H1 (cell line): ENCODE data around the gene SH3RF2. TPM values are rescaled to one million over a fixed set of nuclear protein-coding genes. Genes with fewer than 3 reads are reported as not detected.

Experiments used
- CTCF ChIA-PET: fragments of 300-600 bp; sonication (Branson Sonifier 250); formaldehyde crosslinking; loops from one replicate; lab custom pipeline; 2021; ENCODE audit not compliant: partially characterized antibody; lab: Charles Lee
- POLR2A ChIA-PET: fragments of 300-600 bp; sonication (Branson Sonifier 250); formaldehyde crosslinking; loops from one replicate; lab custom pipeline; 2021; ENCODE audit warnings: inconsistent platforms; ENCODE audit not compliant: partially characterized antibody; lab: Charles Lee
- DNase-seq, 2 experiments: peaks; one replicate each; pipeline versions ENCODE4 v3.0.0 to v3.0.0-alpha.2; 2010 to 2022; ENCODE audit warnings: low spot score in 2 of 2, low read depth in 1 of 2, mixed read lengths in 1 of 2
- FAIRE-seq: peaks from 2 replicates; lab custom pipeline; 2011; peaks lifted over from hg19 to GRCh38; lab: Jason Lieb, UNC
- H2AFZ ChIP-seq: 2 replicates; pipeline ENCODE4 v1.8.1; 2012; ENCODE audit warnings: low read length, inconsistent platforms
- H2AK5ac ChIP-seq: 2 replicates; pipeline ENCODE4 v1.6.1; 2013; ENCODE audit warnings: low read depth, low read length
- H2BK120ac ChIP-seq: replicated peaks from 2 replicates; pipeline ENCODE3; 2013; ENCODE audit warnings: low read depth, low read length, inconsistent platforms
- H2BK12ac ChIP-seq: 2 replicates; pipeline ENCODE4 v1.6.1; 2013; ENCODE audit warnings: low read depth, low read length
- H2BK15ac ChIP-seq: 2 replicates; pipeline ENCODE4 v1.6.1; 2013; ENCODE audit warnings: low read length
- H2BK20ac ChIP-seq: 2 replicates; pipeline ENCODE4 v1.6.1; 2013; ENCODE audit warnings: low read length
- H2BK5ac ChIP-seq: 2 replicates; pipeline ENCODE4 v1.6.1; 2013; ENCODE audit warnings: low read depth, low read length
- H3K14ac ChIP-seq: 2 replicates; pipeline ENCODE4 v1.6.1; 2013; ENCODE audit warnings: inconsistent platforms; ENCODE audit not compliant: insufficient read length
- H3K18ac ChIP-seq: 2 replicates; pipeline ENCODE4 v1.6.1; 2013; ENCODE audit warnings: low read length; ENCODE audit errors: extremely low read depth
- H3K23ac ChIP-seq: 2 replicates; pipeline ENCODE4 v1.6.1; 2013; ENCODE audit warnings: inconsistent platforms; ENCODE audit not compliant: insufficient read length
- H3K23me2 ChIP-seq: 2 replicates; pipeline ENCODE4 v1.6.1; 2013; ENCODE audit warnings: low read depth, low read length
- H3K27ac ChIP-seq: 2 replicates; pipeline ENCODE4 v1.6.1; 2011; ENCODE audit warnings: low read depth, low read length, inconsistent platforms
- H3K27me3 ChIP-seq, 4 experiments: replicated peaks in 1 of 4; 1 replicate in 1 of 4; 2 replicates in 3 of 4; pipeline versions ENCODE4 v1.6.1 to v1.8.1; 2011 to 2013; ENCODE audit warnings: low read length in 3 of 4, mild to moderate bottlenecking in 3 of 4, inconsistent platforms in 2 of 4, mixed read lengths in 2 of 4, moderate library complexity in 1 of 4; ENCODE audit not compliant: control insufficient read depth in 3 of 4, insufficient read depth in 3 of 4; ENCODE audit errors: extremely low read depth in 1 of 4
- H3K36me3 ChIP-seq, 4 experiments: 2 replicates each; pipeline versions ENCODE4 v1.6.1 to v1.8.1; 2011 to 2013; ENCODE audit warnings: mild to moderate bottlenecking in 4 of 4, low read length in 3 of 4, moderate library complexity in 2 of 4, control low read depth in 1 of 4, inconsistent platforms in 1 of 4; ENCODE audit not compliant: insufficient read depth in 4 of 4, control insufficient read depth in 2 of 4
- H3K4ac ChIP-seq: replicated peaks from 2 replicates; pipeline ENCODE3; 2013; ENCODE audit warnings: low read length, low read depth, mixed read lengths, inconsistent platforms; ENCODE audit not compliant: insufficient read length
- H3K4me1 ChIP-seq, 4 experiments: replicated peaks in 1 of 4; 1 replicate in 1 of 4; 2 replicates in 3 of 4; pipeline versions ENCODE4 v1.6.1 to v1.8.1; 2011 to 2013; ENCODE audit warnings: low read length in 3 of 4, inconsistent platforms in 2 of 4, mixed read lengths in 1 of 4; ENCODE audit not compliant: insufficient read depth in 4 of 4, control insufficient read depth in 3 of 4
- H3K4me2 ChIP-seq, 2 experiments: 2 replicates each; pipeline versions ENCODE4 v1.6.1 to v1.8.1; 2011 to 2013; ENCODE audit warnings: low read depth in 2 of 2, low read length in 2 of 2, control low read depth in 1 of 2, inconsistent platforms in 1 of 2, mild to moderate bottlenecking in 1 of 2; ENCODE audit not compliant: insufficient read depth in 1 of 2
- H3K4me3 ChIP-seq, 4 experiments: fragments of 200-600, 300-600 bp in 1 of 4; sonication (generic), shearing (Covaris generic), sonication (Bioruptor Twin) in 1 of 4; 2 replicates each; pipeline versions ENCODE4 v1.5.1 to v1.8.1; 2011 to 2016; ENCODE audit warnings: low read length in 4 of 4, low read depth in 3 of 4, control low read depth in 2 of 4, inconsistent platforms in 2 of 4, mild to moderate bottlenecking in 2 of 4, mixed read lengths in 1 of 4, moderate library complexity in 1 of 4; ENCODE audit not compliant: insufficient read depth in 2 of 4; ENCODE audit errors: extremely low read depth in 1 of 4
- H3K56ac ChIP-seq: replicated peaks from 2 replicates; pipeline ENCODE3; 2013; ENCODE audit warnings: low read depth, mild to moderate bottlenecking, mixed read lengths, low read length, inconsistent platforms; ENCODE audit not compliant: insufficient read length
- H3K79me1 ChIP-seq: 2 replicates; pipeline ENCODE4 v1.6.1; 2013; ENCODE audit warnings: low read depth, low read length, control low read depth
- H3K79me2 ChIP-seq, 2 experiments: 2 replicates each; pipeline versions ENCODE4 v1.6.1 to v1.8.1; 2012 to 2013; ENCODE audit warnings: low read length in 2 of 2, mild to moderate bottlenecking in 2 of 2, inconsistent platforms in 1 of 2; ENCODE audit not compliant: insufficient read depth in 2 of 2, control insufficient read depth in 1 of 2
- H3K9ac ChIP-seq, 4 experiments: replicated peaks in 1 of 4; 1 replicate in 1 of 4; 2 replicates in 3 of 4; pipeline versions ENCODE4 v1.6.1 to v1.8.1; 2011 to 2013; ENCODE audit warnings: low read depth in 3 of 4, low read length in 3 of 4, control low read depth in 2 of 4, mild to moderate bottlenecking in 2 of 4, moderate library complexity in 2 of 4, inconsistent platforms in 1 of 4; ENCODE audit errors: extremely low read depth in 1 of 4
- H3K9me3 ChIP-seq, 2 experiments: 2 replicates each; pipeline versions ENCODE4 v1.6.1 to v1.8.1; 2012 to 2013; ENCODE audit warnings: mild to moderate bottlenecking in 2 of 2, moderate library complexity in 2 of 2, control low read depth in 1 of 2, inconsistent platforms in 1 of 2, low read depth in 1 of 2, low read length in 1 of 2, mixed read lengths in 1 of 2; ENCODE audit not compliant: insufficient read depth in 2 of 2
- H4K20me1 ChIP-seq, 2 experiments: replicated peaks in 1 of 2; 2 replicates each; pipeline versions ENCODE3 to v1.8.1; 2011 to 2013; ENCODE audit warnings: inconsistent platforms in 2 of 2, low read length in 2 of 2, mild to moderate bottlenecking in 1 of 2; ENCODE audit not compliant: insufficient read depth in 2 of 2, control insufficient read depth in 1 of 2
- H4K5ac ChIP-seq: 2 replicates; pipeline ENCODE4 v1.6.1; 2013; ENCODE audit warnings: low read length, low read depth, mixed read lengths, inconsistent platforms; ENCODE audit not compliant: insufficient read length
- H4K8ac ChIP-seq: 2 replicates; pipeline ENCODE4 v1.8.0; 2013; ENCODE audit warnings: mild to moderate bottlenecking, moderate library complexity, low read length, inconsistent platforms; ENCODE audit not compliant: insufficient read depth; ENCODE audit errors: extremely low read depth
- H4K91ac ChIP-seq: replicated peaks from 2 replicates; pipeline ENCODE3; 2013; ENCODE audit warnings: low read length, mixed read lengths, inconsistent platforms; ENCODE audit not compliant: insufficient read length
- SIN3A ChIP-seq, 2 experiments: IDR thresholded peaks in 1 of 2; conservative IDR thresholded peaks in 1 of 2; 2 replicates each; pipeline ENCODE4 v1.6.1; 2011 to 2012; ENCODE audit warnings: low read length in 2 of 2, improper control_type of control experiment in 1 of 2, low read depth in 1 of 2, mild to moderate bottlenecking in 1 of 2
- WGBS, 2 experiments: shearing (Covaris generic) in 1 of 2; methylation state at CpG; one replicate each; pipeline versions ENCODE4 v1.1.6 to v1.1.7; 2013 to 2015; ENCODE audit warnings: low lambda C conversion rate in 2 of 2, mixed read lengths in 2 of 2, inconsistent platforms in 1 of 2, low coverage in 1 of 2, missing lambda C conversion rate in 1 of 2; ENCODE audit not compliant: insufficient replicate concordance in 2 of 2, insufficient coverage in 1 of 2, insufficient read length in 1 of 2; ENCODE audit errors: extremely low coverage in 1 of 2, missing lambda C conversion rate in 1 of 2; 5-methylcytosine and 5-hydroxymethylcytosine counted together
- polyA plus RNA-seq, 7 experiments: library from polyadenylated mRNA; depleted of rRNA in 3 of 7; stranded (reverse) in 5 of 7; unstranded in 2 of 7; fragments of >200 nt in 5 of 7; fragments of 200-250 nt in 2 of 7; gene quantifications; 1 replicate in 5 of 7; 2 replicates in 1 of 7; 4 replicates in 1 of 7; pipeline versions ENCODE4 v1.2.1 to v1.2.3, GENCODE V29; 2011 to 2013; ENCODE audit warnings: missing spikeins in 2 of 7, mixed read lengths in 2 of 7
- total RNA-seq: library from RNA; stranded (reverse); fragmentation: NEBNext Ultra II Directional; extraction: Animal tissue kit (Norgen Biotek cat#: 25700); gene quantifications from 2 replicates; pipeline ENCODE4 v1.2.1, GENCODE V29; 2021

SH3RF2 gene
- total and polyA plus RNA-seq, 2 of the 8 experiments (the other 6 are each of a cell fraction or from before 2014, with no cell fraction given) = 0.80 to 0.95 TPM

DNA sequence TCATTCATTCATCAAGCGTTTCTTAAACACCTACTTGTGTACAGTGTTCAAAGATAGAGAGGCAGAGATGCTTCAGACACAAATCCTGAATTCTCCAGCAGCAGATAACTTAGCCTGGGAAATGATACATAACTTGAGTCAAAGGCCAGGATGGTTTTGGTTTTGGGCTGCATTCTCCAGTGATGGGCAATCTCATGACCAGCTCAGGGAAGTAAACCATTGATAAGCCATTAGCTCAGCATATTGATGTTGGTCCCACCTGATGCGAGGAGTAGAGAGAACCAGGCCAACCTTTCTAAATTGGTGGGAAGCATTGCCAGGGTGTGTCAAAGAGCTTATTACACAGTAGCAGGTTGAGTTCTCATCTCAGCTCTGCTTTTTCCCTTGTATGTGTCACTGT is 53.0 kb downstream of the SH3RF2 start:
- no peak overlapping the region for H3K14ac ChIP-seq
- 92% methylated on average over 2 of the region's 2 CpGs; no CpG with 5 or more reads in 1 of the 2 experiments for WGBS, 2 experiments
- no peak overlapping the region for H4K8ac ChIP-seq
- no peaks in the 10 kb centered on the region for H3K79me1 ChIP-seq
- TF ChIP-seq SIN3A (conservative IDR thresholded peaks at IDR 0.05 in 1 of 2, IDR thresholded peaks at IDR 0.05 in 1 of 2; ENCODE audit: low read depth in 1 of 2, low read length in 2 of 2) = no peak
- no peak for DNase-seq
- peaks cover 0 to 1% (median 0%) of the 10 kb centered on the region in 4 experiments; a peak in 1 of 7 replicates for H3K27me3 ChIP-seq
- H3K23me2 ChIP-seq = no peaks in the 10 kb centered on the region
- H3K4me1 ChIP-seq = no peaks in the 10 kb centered on the region
- no peak overlapping the region for H3K4me3 ChIP-seq
- no peak for FAIRE-seq
- no peak overlapping the region for H2BK5ac ChIP-seq
- no peak overlapping the region for H2AFZ ChIP-seq
- no peak overlapping the region for H2AK5ac ChIP-seq
- H3K23ac ChIP-seq = no peak overlapping the region
- H4K20me1 ChIP-seq = no peaks in the 10 kb centered on the region
- no peak overlapping the region for H2BK15ac ChIP-seq
- peaks cover 8% of the 10 kb centered on the region in 2 experiments for H3K9me3 ChIP-seq
- no peak overlapping the region for H2BK120ac ChIP-seq
- no peaks in the 10 kb centered on the region for H3K36me3 ChIP-seq
- no peak overlapping the region for H3K4ac ChIP-seq
- ChIA-PET POLR2A (interaction anchor here (1.1 to 1.5 kb wide), 2 partner anchors 10 to 16 kb away, joined by 3 to 4 read pairs; no protein-coding TSS in a partner anchor), CTCF (interaction anchor here (0.6 to 3.7 kb wide), 4 partner anchors 8 to 81 kb away, joined by 3 to 16 read pairs (median 3); no protein-coding TSS in a partner anchor)
- no peak overlapping the region for H2BK20ac ChIP-seq
- H3K18ac ChIP-seq = no peak overlapping the region
- no peak overlapping the region for H3K27ac ChIP-seq
- H3K9ac ChIP-seq = no peak overlapping the region
- H3K56ac ChIP-seq = no peak overlapping the region
- H4K91ac ChIP-seq = no peak overlapping the region
- no peak overlapping the region for H3K4me2 ChIP-seq
- no peaks in the 10 kb centered on the region for H3K79me2 ChIP-seq
- H4K5ac ChIP-seq = no peak overlapping the region
- no peak overlapping the region for H2BK12ac ChIP-seq
